Stimulated activated CD8-positive, alpha-beta memory T cell treated with anti-CD3 and anti-CD28 coated beads, Interleukin-4, amount 100 ng/mL, for 1 hour (primary cell): ENCODE data around the gene GAK.

Experiments
- DNase-seq, 2 donors: peaks; one replicate each; pipeline ENCODE4 v3.0.0-alpha.2; 2020; ENCODE audit warnings: low read depth in 2 of 2, low spot score in 1 of 2

Gene GAK

DNA sequence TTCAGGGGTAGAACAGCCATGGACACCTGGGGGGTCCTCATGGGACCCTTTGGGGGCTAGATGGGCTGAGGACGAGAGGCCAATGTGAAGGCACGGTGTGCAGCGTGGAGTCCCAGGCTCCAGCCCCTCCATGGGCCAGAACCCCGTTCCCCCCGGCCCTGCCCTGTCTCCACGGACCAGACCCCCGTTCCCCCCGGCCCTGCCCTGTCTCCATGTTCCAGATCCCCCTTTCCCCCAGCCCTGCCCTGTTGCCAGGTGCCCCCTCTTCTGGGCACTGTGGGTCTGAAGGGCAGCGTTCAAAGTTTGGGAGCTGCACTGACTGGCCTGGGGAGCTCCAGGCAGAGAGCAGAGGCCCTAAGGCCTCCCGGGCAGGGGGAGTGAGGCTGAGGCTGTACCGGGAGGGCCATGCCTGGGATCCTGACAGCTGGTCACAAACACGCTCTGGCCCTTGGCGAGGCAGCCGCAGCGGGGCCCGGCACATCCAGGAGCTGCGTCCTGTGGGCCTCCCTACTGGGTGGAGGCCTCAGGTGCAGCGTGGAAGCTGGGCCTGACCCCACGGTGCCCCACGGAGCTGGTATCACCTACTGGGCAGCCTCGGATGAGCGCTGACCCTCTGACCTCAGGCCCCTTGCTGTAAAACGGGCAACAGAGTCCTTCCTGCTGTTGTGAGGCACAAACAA is 32.4 kb upstream of the GAK start:
- DNase-seq, result no peak

DNA sequence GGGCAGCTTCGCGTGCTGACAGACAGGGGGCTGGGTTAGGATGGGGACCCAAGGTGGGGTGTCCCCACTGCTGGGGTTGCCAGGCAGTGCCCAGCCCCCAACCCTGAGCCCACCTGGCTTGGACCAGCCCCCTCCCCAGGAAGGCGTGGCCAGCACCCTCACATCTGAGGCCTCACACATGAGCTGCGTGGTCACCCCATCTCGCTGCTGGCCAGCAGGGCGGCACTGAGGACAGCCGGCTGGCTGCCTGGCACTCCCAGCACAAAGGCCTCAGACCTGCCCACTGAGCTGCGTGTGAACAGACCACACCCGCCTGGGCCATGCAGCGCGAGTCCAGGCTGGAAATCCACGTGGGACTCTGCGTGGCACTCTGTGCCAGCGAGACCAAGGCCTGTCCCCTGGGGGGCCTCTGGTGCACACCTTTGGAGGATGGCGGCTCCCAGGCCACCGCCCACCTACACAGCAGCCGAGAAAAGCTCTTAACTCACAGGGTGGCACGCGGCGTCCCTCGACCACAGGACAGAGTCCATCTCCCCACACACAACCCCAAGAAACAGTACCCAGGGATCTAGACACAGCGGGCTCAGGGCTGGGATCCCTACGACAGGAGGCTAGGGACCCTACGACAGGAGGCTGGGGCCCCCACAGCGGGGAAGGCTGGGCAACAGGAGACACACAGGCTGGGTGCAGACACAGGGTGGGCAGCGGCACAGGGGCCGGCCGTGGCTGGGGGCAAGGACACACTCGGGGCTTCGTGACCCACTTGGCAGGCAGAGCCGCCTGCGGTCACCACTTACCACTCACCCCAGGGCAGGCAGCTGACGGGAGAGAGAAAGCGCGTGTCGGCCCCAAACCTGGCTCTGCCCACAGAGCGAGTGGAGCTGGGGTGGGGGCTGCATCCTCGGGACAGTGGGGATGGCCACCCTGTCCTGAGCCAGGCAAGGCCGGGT is 31.4 kb upstream of the GAK start:
- DNase-seq, result no peak

DNA sequence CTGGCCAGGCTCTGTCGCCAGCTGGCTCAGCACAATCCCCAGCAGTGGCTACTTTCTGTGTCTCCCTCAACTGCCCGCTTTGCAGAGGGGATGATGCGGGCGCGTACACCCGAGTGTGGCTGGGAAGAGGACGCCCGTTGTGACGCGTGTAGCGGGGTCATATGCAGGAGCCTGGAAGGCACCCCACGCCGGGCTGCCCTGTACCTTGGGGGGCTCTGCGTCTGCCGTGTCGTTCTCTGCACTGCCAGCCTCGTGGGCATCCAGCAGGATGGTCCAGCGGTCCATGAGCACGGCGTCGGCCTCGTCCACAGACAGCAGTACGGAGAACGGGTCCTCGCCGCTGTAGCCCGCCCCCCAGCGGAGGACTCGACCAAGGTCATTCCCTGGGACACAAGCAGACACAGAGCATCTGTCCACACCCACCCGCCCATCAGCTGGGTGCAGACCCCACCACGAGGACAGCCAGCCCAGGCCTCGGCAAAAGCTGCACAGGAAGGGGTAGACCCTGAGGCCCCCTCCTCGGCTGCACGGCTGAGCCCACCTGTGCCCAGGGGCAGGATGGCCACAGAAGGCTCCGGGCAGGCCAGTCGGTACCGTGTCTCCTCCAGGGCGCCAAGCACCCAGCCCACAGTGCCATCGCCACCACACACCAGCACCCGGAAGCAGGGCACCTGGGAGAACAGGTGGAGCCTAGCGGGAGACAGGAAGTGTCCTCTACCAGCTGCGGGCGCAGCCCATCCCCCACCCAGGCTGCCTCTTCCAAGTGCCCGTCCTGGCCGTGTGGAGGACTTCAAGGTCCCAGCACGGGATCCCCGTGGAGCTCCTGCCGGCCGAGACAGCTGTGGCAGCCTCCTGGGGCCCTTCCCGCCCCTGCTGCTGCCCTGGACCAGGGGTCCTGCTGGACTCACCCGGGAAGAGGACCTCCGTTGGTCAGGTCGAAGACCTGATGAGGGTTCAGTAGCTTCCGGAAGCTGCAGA is 30.4 kb upstream of the GAK start:
- DNase-seq, result no peak

DNA sequence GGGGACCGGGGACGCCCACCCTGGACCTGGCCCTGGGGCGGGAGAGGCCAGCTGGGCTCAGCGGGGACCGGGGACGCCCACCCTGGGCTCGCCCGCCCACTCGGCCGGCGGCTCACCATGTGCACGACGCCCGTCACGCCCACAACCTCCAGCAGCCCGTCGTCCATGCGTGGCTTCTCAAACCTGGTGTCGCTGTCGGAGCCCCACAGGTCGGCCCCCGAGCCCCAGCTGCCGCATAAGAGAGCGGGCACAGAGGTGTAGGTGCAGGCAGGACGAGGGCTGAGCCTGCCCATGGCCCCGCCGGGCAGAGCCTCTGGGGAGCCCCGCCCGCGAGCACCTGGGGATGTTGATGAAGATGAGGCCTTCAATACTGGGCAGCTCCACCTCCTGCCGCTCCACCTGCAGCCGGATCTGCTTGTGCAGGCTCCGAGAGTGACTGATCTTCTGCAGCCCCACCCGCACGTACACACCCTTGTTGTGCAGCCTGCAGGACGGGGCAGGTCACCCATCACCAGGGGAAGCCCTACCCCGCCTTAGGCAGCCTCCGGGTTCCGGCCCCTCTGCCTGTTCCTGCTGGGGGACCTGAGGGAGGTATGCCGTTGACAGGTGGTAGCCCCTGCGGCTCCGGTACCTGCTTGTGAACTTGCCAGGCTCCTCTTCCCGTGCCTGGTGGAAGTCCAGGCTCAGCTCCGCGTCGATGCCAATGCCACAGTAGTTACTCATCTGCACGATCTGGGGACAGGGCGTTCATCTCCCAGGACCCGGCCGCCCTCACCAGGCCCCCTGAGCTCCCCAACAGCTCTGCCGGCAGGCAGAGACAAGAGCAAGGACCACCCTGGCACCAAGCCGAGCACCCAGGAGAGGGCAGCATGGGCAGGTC is 29.5 kb upstream of the GAK start:
- DNase-seq, result no peak

DNA sequence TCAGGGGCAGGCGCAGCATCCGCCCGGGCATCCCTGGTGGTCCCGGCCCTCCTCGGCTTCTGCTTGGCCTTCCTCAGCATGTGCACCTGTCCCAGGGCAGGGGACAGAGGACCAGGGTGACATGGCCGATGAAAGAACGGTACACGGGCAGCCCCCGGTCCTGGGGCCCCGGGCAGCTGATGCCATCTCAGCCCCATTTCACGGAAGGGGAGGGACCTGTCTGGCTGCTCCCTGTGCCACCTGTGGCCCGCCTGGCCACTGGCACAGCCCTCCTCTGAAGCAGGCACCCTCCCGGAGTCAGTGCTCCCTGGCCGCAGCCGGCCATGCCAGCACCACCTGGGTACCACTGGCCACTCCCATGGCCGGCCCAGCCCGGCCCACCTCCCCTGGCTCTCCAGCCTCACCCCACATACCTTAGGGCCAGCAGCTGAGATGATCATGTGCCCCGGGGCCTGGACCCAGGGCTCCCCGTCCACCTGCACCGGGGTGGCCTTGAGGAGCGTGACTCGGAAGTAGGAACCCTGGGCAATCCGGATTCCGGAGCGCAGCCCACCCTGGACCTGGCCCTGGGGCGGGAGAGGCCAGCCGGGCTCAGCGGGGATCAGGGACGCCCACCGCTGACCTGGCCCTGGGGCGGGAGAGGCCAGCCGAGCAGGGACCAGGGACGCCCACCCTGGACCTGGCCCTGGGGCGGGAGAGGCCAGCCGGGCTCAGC is 28.7 kb upstream of the GAK start:
- DNase-seq, result no peak

DNA sequence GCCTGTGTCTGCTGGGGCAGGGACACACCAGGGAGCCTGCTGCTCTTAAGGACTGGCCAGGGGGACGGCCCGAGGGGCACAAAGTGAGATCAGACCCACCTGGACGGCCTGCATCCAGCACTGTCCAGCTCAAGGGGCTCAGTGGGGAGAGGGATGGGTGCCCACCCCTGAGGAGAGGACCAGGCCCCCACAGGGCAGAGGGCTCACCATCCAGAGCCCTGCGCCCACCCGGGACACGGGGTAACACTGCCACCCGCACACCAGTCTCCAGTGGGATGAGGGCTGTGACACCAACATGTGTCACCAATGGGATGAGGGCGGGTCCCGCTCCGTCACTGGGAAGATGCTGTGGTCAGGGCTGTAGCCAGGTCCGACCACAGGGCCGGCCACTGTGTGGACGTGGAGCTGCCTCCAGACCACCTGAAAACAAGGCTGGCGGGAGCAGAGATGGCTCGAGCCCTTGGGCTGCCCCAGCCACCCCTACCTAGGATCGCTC is 28.1 kb upstream of the GAK start:
- no peak for DNase-seq

DNA sequence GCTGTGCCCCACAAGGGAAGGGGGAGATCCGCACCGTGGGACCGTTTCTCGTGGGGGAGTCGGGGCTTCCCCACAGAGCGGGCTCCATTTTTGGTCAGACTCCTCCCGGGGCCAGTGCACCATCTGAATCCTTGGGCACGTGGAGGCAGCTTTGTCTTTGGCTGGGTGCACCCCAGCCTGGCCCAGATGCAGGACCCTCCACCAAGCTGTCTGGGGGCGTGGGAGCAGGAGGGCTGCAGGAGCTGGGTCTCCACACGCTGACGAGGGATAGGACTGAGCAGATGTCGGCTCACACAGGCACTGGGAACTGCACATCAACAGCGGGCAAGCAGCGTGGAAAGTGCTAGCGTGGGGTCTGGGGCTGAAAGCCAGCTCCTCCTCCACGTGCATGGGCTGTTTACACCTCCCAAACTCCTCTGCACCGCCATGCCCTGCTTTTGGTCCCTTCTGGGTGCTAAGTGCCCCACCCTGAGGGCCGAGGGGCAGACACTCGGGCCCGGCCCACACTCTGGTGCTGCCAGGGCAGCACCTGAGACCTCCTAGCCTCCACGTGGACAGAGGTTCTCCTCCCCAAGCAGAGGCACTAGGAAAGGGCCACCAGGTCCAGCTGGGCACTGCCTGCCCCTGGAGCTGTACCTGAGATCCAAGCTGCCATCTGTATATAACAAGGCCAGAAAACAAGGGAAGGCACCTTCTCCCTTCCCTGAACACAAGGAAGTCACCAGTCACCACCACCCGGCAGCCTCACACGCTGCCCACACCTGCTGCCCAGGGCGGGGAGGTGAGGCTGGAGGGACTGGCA is 27.4 kb upstream of the GAK start:
- no peak for DNase-seq

DNA sequence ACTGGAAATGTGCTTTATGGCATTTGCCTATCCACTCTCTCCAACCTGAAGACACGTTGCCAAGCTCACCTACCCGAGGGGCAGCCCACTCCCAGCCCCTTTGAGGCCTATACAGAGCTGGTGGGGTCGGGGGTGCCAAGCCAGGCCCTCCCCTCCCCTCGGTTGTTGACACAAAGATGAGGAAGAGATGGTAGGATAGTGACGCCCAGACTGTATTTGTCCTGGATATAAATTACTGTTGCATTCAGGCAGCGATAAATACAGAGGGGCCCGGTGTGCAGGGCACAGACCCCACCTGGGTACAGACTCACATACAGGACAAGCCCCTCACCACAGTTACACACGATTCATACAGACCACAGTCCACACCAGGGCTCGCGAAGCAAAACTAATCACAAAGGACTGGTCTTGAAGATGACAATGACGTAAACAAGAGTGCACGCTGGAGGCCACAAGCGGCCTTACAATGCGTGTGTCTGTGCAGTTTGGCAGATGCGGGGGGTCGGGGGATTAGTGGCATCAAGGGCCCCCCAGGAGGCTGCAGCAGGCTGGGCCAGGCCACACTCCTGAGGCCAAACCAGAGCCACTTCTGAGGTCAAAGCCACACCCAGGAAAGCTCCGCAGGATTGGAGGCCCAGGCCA is 26.7 kb upstream of the GAK start:
- DNase-seq, result no peak

DNA sequence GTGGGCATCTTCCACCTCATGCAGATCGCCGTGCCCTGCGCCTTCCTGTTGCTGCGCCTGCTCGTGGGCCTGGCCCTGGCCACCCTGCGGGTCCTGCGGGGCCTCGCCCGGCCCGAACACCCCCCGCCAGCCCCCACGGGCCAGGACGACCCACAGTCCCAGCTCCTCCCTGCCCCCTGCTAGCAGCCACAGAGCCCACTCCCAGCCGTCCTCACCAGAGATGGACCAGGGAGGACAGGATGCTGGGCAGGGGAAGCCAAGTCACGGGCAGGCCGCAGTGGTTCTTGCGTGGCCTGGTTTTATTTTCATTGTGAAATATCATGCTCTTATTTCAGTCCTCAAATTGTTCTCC is 26.2 kb upstream of the GAK start:
- DNase-seq, result no peak

DNA sequence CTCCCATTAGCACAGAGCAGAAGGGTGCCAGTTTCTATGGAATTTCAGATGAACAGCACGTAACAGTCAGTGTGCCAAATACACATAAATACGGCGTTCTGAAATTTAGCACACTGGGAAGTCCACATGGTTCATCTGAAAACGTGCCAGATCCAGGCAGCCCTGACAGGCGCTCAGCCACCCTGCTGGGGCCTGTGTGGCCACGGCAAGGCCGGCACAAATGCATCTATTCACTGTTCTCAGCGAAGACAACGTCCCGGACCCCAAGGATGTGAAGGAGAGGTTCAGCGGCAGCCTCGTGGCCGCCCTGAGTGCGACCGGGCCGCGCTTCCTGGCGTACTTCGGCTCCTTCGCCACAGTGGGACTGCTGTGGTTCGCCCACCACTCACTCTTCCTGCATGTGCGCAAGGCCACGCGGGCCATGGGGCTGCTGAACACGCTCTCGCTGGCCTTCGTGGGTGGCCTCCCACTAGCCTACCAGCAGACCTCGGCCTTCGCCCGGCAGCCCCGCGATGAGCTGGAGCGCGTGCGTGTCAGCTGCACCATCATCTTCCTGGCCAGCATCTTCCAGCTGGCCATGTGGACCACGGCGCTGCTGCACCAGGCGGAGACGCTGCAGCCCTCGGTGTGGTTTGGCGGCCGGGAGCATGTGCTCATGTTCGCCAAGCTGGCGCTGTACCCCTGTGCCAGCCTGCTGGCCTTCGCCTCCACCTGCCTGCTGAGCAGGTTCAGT is 25.6 kb upstream of the GAK start:
- no peak for DNase-seq

DNA sequence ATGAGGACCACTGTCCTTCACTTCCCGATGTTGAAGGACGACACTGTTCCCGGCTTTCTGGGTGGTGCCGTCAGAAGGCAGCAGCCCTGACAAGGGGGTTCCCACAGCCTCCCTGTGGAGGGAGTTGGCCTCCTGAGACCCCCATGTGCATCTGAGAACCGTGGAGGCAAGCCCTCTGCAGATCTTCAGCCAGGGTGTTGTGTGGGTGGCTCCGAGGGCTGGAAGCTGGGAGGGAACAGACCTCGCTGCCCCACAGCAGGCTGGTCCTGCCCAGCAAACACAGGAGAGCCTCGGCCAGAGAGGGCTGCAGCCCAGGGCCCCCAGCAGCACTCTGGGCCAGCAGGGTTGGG is 25.1 kb upstream of the GAK start:
- no peak for DNase-seq

DNA sequence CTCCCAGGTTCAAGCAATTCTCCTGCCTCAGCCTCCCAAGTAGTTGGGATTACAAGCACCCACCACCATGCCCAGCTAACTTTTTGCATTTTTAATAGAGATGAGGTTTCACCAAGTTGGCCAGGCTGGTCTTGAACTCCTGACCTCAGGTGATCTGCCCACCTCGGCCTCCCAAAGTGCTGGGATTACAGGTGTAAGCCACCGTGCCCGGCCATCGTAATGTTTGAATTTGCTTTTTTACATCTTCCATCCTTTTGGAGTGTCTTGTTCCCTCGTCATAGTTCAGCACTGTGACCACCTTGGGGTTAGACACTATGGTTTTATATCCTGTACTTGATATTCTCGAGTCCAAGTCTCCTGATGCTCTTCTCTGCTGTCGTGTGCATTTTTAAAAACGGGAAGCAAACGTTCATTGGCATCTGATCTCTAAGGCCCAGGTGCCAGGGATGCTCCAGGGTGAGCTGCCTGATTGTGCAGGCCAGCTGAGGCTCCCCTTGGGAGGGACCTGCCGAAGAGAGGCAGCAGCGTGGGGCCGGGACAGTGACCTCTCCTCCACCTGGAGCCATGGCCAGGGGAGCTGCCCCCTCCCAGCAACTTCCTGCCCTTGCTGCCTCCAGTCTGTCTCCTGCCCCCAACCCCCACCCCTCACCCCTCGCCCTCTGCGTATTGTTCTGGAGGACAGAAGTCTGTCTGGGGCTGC is 24.6 kb upstream of the GAK start:
- no peak for DNase-seq

DNA sequence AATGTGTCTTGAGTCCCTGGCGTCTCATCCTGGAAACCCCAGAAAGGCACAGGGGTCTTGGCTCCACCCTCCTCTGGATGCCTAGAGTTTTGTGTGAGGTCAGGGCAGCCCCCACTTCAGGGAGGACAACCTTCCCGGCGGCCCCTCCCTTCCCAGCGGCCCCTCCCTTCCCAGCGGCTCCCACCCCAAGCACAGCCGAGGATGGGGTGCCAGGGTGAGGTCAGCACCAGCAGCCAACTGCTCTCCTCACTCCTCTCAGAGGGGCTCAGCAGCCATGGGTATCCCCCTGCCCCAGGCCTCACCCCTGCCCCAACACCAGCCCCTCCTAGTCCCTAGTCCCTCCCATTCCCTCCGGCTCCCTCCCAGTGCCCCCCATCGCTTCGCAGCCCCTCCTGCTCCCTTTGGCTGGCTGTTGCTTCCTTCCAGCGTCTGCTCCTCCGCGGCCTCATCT is 23.8 kb upstream of the GAK start:
- no peak for DNase-seq

DNA sequence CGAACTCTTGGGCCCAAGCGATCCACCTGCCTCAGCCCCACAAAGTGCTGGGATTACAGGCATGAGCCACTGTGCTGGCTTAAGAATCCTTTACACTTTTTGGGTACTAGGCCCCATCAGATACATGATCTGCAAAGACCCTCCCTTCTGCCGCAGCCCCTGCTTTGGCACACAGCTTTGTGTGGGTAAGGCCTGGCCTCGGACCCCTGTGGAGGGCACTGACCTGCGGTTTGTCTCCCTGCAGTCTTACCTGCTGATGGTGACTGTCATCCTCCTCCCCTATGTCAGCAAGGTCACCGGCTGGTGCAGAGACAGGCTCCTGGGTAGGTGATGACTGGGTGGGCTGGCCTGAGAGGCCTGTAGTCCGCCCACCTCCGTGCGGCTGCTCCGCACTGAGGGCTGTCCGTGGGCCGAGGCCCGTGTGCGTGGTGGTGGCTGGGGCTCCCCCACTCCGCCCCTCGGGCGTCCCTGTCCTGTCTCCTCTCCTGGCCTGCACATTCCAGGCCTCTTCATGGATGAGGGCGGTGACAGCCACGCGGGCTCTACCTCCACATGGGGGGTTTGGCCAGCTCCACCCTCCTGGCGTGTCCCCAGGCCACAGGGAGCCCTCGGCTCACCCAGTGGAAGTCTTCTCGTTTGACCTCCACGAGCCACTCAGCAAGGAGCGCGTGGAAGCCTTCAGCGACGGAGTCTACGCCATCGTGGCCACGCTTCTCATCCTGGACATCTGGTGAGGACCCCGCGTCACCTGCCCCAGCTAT is 23.2 kb upstream of the GAK start:
- no peak for DNase-seq

DNA sequence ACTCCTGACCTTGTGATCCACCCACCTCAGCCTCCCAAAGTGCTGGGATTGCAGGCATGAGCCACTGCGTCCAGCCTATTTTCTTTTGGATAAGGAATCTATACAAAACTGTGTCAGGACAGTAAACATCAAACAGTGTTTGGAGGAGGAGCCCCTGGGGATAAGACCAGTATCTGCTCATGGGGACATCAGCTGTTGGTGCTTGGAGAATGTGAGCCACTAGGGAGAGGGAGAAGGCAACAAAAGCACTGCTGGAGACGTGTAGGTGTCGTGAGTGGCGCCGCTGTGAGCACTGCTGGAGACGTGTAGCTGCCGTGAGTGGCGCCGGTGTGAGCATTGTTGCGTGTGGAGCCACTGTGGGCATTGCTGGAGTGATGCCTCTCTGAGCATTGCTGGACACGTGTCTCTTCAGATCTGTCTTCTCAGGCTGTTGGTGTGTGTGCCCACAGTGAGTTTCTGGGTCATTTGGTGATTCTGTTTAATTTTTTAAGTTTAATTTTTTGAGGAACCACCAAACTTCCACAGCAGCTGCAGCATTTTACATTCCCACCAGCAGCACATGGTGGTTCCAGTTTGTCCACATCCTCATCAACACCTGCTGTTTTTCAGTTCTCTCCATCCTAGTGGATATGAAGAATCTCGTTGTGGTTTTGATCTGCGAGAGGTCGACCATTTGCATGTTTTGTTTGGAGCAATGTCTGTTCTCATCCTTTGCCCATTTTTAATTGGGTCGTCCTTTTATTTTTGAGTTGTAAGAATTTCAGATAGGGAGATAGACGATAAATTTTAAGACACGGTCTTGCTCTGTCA is 22.3 kb upstream of the GAK start:
- no peak for DNase-seq

DNA sequence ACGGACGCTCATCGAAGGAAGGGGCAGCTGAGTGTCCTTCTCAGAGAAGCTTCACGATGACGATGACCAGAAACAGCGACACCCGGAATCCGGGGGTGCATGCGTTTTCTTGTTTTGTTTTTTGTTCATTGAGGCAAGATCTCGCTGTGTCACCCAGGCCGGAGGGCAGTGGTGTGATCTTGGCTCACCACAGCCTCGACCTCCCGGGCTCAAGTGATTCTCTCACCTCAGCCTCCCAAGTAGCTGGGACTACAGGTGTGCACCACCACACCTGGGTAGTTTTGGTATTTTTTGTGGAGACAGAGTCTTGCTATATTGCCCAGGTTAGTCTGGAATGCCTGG is 21.4 kb upstream of the GAK start:
- no peak for DNase-seq
